Naive thymus-derived CD4-positive, alpha-beta T cell (primary cell): Measurements from ENCODE around the gene FXYD7. TPM values are rescaled to one million over a fixed set of nuclear protein-coding genes. Genes with fewer than 3 reads are reported as not detected.

Experiments used
- ATAC-seq: fragments of 150-1000 bp; cut with Tn5 transposase; 2 replicates; pipeline ENCODE4 v1.10.0; 2021; ENCODE audit warnings: mild to moderate bottlenecking, moderate library complexity
- CTCF ChIA-PET: fragments of 350-600 bp; sonication (Branson Sonifier 250); formaldehyde crosslinking; loops from one replicate; lab custom pipeline; 2021; ENCODE audit warnings: antibody characterized with exemption; lab: Charles Lee
- POLR2A ChIA-PET: fragments of 350-600 bp; sonication (Branson Sonifier 250); formaldehyde crosslinking; loops from one replicate; lab custom pipeline; 2021; ENCODE audit warnings: antibody characterized with exemption, inconsistent platforms; lab: Charles Lee
- DNase-seq, 9 donors: peaks; one replicate each; pipeline versions ENCODE4 v3.0.0 to v3.0.0-alpha.2; 2020 to 2022; ENCODE audit warnings: mixed read lengths in 1 of 9
- H3K27ac ChIP-seq: one replicate; pipeline ENCODE4 v1.7.0; 2013; ENCODE audit warnings: mild to moderate bottlenecking, low read depth, low read length, moderate library complexity
- H3K27me3 ChIP-seq, 2 donors: one replicate each; pipeline ENCODE4 v1.7.0; 2013; ENCODE audit warnings: low read length in 2 of 2, mild to moderate bottlenecking in 2 of 2, moderate library complexity in 2 of 2; ENCODE audit not compliant: control insufficient read depth in 2 of 2, insufficient read depth in 2 of 2
- H3K36me3 ChIP-seq, 3 experiments: 1 replicate in 2 of 3; 2 replicates in 1 of 3; pipeline ENCODE4 v1.7.0; 2013; ENCODE audit warnings: low read length in 3 of 3, mild to moderate bottlenecking in 3 of 3, moderate library complexity in 1 of 3; ENCODE audit not compliant: insufficient read depth in 3 of 3, control insufficient read depth in 2 of 3
- H3K4me1 ChIP-seq, 2 donors: one replicate each; pipeline ENCODE4 v1.7.0; 2013; ENCODE audit warnings: low read length in 2 of 2, mild to moderate bottlenecking in 2 of 2, moderate library complexity in 1 of 2; ENCODE audit not compliant: control insufficient read depth in 2 of 2, insufficient read depth in 2 of 2
- H3K4me3 ChIP-seq: 2 replicates; pipeline ENCODE4 v1.7.0; 2013; ENCODE audit warnings: mild to moderate bottlenecking, low read length
- H3K9me3 ChIP-seq, 3 experiments: 1 replicate in 2 of 3; 2 replicates in 1 of 3; pipeline ENCODE4 v1.7.0; 2013; ENCODE audit warnings: low read length in 3 of 3; ENCODE audit not compliant: control insufficient read depth in 2 of 3
- H3K27ac Mint-ChIP-seq, 9 donors: one replicate each; pipeline ENCODE4 v1.8.0; 2020 to 2022; ENCODE audit warnings: mixed read lengths in 9 of 9, mild to moderate bottlenecking in 8 of 9, moderate library complexity in 5 of 9, inconsistent platforms in 2 of 9
- H3K27me3 Mint-ChIP-seq, 5 donors: one replicate each; pipeline ENCODE4 v1.8.0; 2021 to 2022; ENCODE audit warnings: mixed read lengths in 5 of 5, mild to moderate bottlenecking in 1 of 5
- H3K36me3 Mint-ChIP-seq, 5 donors: one replicate each; pipeline ENCODE4 v1.8.0; 2020 to 2022; ENCODE audit warnings: mixed read lengths in 5 of 5, mild to moderate bottlenecking in 3 of 5, inconsistent platforms in 1 of 5
- H3K4me1 Mint-ChIP-seq, 7 donors: one replicate each; pipeline ENCODE4 v1.8.0; 2020 to 2022; ENCODE audit warnings: mixed read lengths in 7 of 7, mild to moderate bottlenecking in 3 of 7, inconsistent platforms in 1 of 7
- H3K4me3 Mint-ChIP-seq, 10 donors: one replicate each; pipeline ENCODE4 v1.8.0; 2020 to 2022; ENCODE audit warnings: mild to moderate bottlenecking in 10 of 10, mixed read lengths in 10 of 10, moderate library complexity in 6 of 10, inconsistent platforms in 2 of 10
- H3K9me3 Mint-ChIP-seq, 11 donors: one replicate each; pipeline ENCODE4 v1.8.0; 2020 to 2022; ENCODE audit warnings: mixed read lengths in 11 of 11, mild to moderate bottlenecking in 4 of 11, inconsistent platforms in 1 of 11, moderate library complexity in 1 of 11
- intact Hi-C, 2 donors: fragments of 100-400 bp; cut with micrococcal nuclease; formaldehyde crosslinking; loops; one replicate each; pipeline ENCODE4 v1.15.1; 2023
- polyA plus RNA-seq, 2 donors: library from polyadenylated mRNA; unstranded; fragments of 300-500 nt; fragmentation: Illumina TruSeq; gene quantifications; one replicate each; pipeline ENCODE4 v1.2.3, GENCODE V29; 2021
- total RNA-seq, 6 experiments: library from RNA in 5 of 6; stranded (reverse) in 5 of 6; gene quantifications; 1 replicate in 5 of 6; 2 replicates in 1 of 6; pipeline ENCODE4 v1.2.3 and lab custom pipeline; 2021 to 2026

The FXYD7 gene
- total and polyA plus RNA-seq, 7 experiments from 2014 or later, result 1.8 to 13.2 (median 2.8) TPM

GRCh38 chr19:35169221-35169995 lies 26.4 kb downstream of the FXYD7 start:
- Mint-ChIP-seq H3K4me3 (peak overlapping the region in 4 of 10 donors; percentile 19 to 57 (median 35)), H3K4me1 (peaks cover 22 to 57% (median 45%) of the 10 kb centered on the region in 7 donors), H3K36me3 (peaks cover 26 to 76% (median 39%) of the 10 kb centered on the region in 5 donors), H3K27me3 (no peaks in the 10 kb centered on the region), H3K9me3 (peaks cover 3 to 29% (median 13%) of the 10 kb centered on the region in 11 donors), H3K27ac (peak overlapping the region; percentile 13 to 94 (median 89))
- H3K4me1 ChIP-seq, result peaks cover 34 to 42% of the 10 kb centered on the region in 2 donors
- POLR2A ChIA-PET, result interaction anchor here (0.6 to 2.3 kb wide), 7 partner anchors 9 to 172 kb away, joined by 3 to 9 read pairs (median 5); no protein-coding TSS in a partner anchor
- DNase-seq (no peak), ATAC-seq (no peak)
- H3K9me3 ChIP-seq, result peaks cover 0 to 18% (median 10%) of the 10 kb centered on the region in 3 experiments
- intact Hi-C loops, result no loop called here
- H3K27ac ChIP-seq, result peak overlapping the region; percentile 7
- H3K27me3 ChIP-seq, result no peaks in the 10 kb centered on the region
- CTCF ChIA-PET, result no interaction called here
- H3K36me3 ChIP-seq, result peaks cover 23 to 67% (median 28%) of the 10 kb centered on the region in 3 experiments
- no peak overlapping the region for H3K4me3 ChIP-seq

GRCh38 chr19:35170359-35171061 lies 27.5 kb downstream of the FXYD7 start:
- Mint-ChIP-seq H3K4me3 (no peak overlapping the region), H3K9me3 (peaks cover 3 to 18% (median 10%) of the 10 kb centered on the region in 11 donors), H3K36me3 (peaks cover 17 to 67% (median 28%) of the 10 kb centered on the region in 5 donors), H3K4me1 (peaks cover 29 to 60% (median 50%) of the 10 kb centered on the region in 7 donors), H3K27me3 (no peaks in the 10 kb centered on the region), H3K27ac (peak overlapping the region in 8 of 9 donors; percentile 40 to 94 (median 84))
- DNase-seq (peak in 1 of 9 donors; percentile 24), ATAC-seq (peak; percentile 10)
- ChIA-PET CTCF (no interaction called here), POLR2A (interaction anchor here (0.9 to 2.3 kb wide), 3 partner anchors 10 to 41 kb away, joined by 3 to 9 read pairs (median 5); no protein-coding TSS in a partner anchor)
- Histone ChIP-seq H3K36me3 (peaks cover 13 to 56% (median 22%) of the 10 kb centered on the region in 3 experiments), H3K9me3 (peaks cover 0 to 12% (median 10%) of the 10 kb centered on the region in 3 experiments), H3K4me1 (peaks cover 34 to 42% of the 10 kb centered on the region in 2 donors), H3K27me3 (no peaks in the 10 kb centered on the region), H3K27ac (no peak overlapping the region), H3K4me3 (no peak overlapping the region)
- intact Hi-C loops, result loop anchor here (2.0 to 5.0 kb wide), 2 partner anchors 16 to 42 kb away; partner anchors contain the start of gene FXYD5 (in 1 of the 2)

- peaks cover 0 to under 1% (median under 1%) of the 10 kb centered on the region in 3 experiments for H3K9me3 ChIP-seq
- ChIA-PET CTCF (interaction anchor here (0.6 to 1.3 kb wide), 2 partner anchors 73 to 87 kb away, joined by 3 read pairs; no protein-coding TSS in a partner anchor), POLR2A (interaction anchor here (0.6 to 2.3 kb wide), 15 partner anchors 8 to 85 kb away, joined by 3 to 9 read pairs (median 4); partner anchors contain the start of gene FXYD5)
- no peak overlapping the region for H3K4me3 ChIP-seq
- DNase-seq (no peak), ATAC-seq (peak; percentile 51)
- peaks cover 0 to 6% (median 0%) of the 10 kb centered on the region in 11 donors for H3K9me3 Mint-ChIP-seq
- peak overlapping the region; percentile 40 for H3K27ac ChIP-seq
- no peaks in the 10 kb centered on the region for H3K27me3 Mint-ChIP-seq
- intact Hi-C loops, result loop anchor here (2.0 to 5.0 kb wide), 2 partner anchors 17 to 41 kb away; partner anchors contain the start of gene FXYD5 (in 1 of the 2)
- H3K4me1 Mint-ChIP-seq, result peaks cover 31 to 60% (median 50%) of the 10 kb centered on the region in 7 donors
- H3K27ac Mint-ChIP-seq, result peak overlapping the region; percentile 58 to 94 (median 82)
- no peaks in the 10 kb centered on the region for H3K27me3 ChIP-seq
- peaks cover 30 to 38% of the 10 kb centered on the region in 2 donors for H3K4me1 ChIP-seq
- H3K36me3 ChIP-seq, result peaks cover 1 to 44% (median 11%) of the 10 kb centered on the region in 3 experiments
- peaks cover 5 to 55% (median 15%) of the 10 kb centered on the region in 5 donors for H3K36me3 Mint-ChIP-seq
- H3K4me3 Mint-ChIP-seq, result peak overlapping the region in 7 of 10 donors; percentile 4 to 62 (median 34)
These were observed 28.7 kb downstream of the FXYD7 start for GRCh38 chr19:35171730-35172129.

GRCh38 chr19:35174226-35174625 lies 31.2 kb downstream of the FXYD7 start:
- Mint-ChIP-seq H3K4me1 (peaks cover 28 to 57% (median 44%) of the 10 kb centered on the region in 7 donors), H3K27ac (peak overlapping the region in 5 of 9 donors; percentile 33 to 79 (median 66)), H3K36me3 (peaks cover 1 to 52% (median 10%) of the 10 kb centered on the region in 5 donors), H3K27me3 (no peaks in the 10 kb centered on the region), H3K9me3 (peaks cover 0 to 12% (median 0%) of the 10 kb centered on the region in 11 donors), H3K4me3 (no peak overlapping the region)
- Histone ChIP-seq H3K27ac (no peak overlapping the region), H3K4me3 (no peak overlapping the region), H3K9me3 (no peaks in the 10 kb centered on the region), H3K36me3 (peaks cover 0 to 26% (median 7%) of the 10 kb centered on the region in 3 experiments), H3K27me3 (no peaks in the 10 kb centered on the region), H3K4me1 (peaks cover 12 to 21% of the 10 kb centered on the region in 2 donors)
- DNase-seq (no peak), ATAC-seq (no peak)
- intact Hi-C loops, result loop anchor here (5.0 kb wide), 1 partner anchor 38 kb away; no protein-coding TSS in a partner anchor
- POLR2A ChIA-PET, result interaction anchor here (0.6 to 1.9 kb wide), 9 partner anchors 13 to 481 kb away, joined by 3 to 12 read pairs (median 4); partner anchors contain the start of gene FXYD5
- CTCF ChIA-PET, result no interaction called here

- peaks cover 0 to 13% (median 0%) of the 10 kb centered on the region in 11 donors for H3K9me3 Mint-ChIP-seq
- H3K36me3 ChIP-seq, result peaks cover 0 to 10% (median 0%) of the 10 kb centered on the region in 3 experiments
- no peak overlapping the region for H3K4me3 ChIP-seq
- DNase-seq (no peak), ATAC-seq (no peak)
- H3K27me3 ChIP-seq, result no peaks in the 10 kb centered on the region
- ChIA-PET POLR2A (interaction anchor here (1.8 kb wide), 1 partner anchor 90 kb away, joined by 6 read pairs; no protein-coding TSS in a partner anchor), CTCF (no interaction called here)
- peak overlapping the region in 7 of 9 donors; percentile 39 to 85 (median 71) for H3K27ac Mint-ChIP-seq
- peaks cover 37 to 76% (median 56%) of the 10 kb centered on the region in 7 donors for H3K4me1 Mint-ChIP-seq
- peaks cover 0 to 46% (median 4%) of the 10 kb centered on the region in 5 donors for H3K36me3 Mint-ChIP-seq
- no peak overlapping the region for H3K4me3 Mint-ChIP-seq
- intact Hi-C loops, result no loop called here
- no peaks in the 10 kb centered on the region for H3K9me3 ChIP-seq
- H3K4me1 ChIP-seq, result peaks cover 12 to 34% of the 10 kb centered on the region in 2 donors
- H3K27me3 Mint-ChIP-seq, result no peaks in the 10 kb centered on the region
- no peak overlapping the region for H3K27ac ChIP-seq
These were observed 33.1 kb downstream of the FXYD7 start for GRCh38 chr19:35176181-35176570.
